Measurements from ENCODE around the gene ME3.

DNA sequence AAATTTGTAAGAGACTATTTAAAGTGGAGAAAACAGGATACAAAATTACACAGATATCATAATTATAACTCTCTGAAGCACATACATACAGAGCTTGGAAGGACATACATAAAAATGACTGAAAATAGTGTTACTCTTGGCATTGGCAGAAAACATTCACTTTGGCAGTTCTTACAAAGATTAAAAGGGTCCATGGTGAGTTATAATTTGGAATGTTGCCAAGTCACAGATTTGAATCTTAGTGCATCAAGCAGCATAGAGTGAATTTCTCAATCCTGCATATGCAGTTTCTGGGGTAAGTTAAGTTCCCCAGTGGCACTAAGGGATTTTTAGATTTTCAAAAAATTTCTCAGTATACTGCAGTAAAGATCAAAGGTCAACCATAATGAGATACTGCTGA lies 181.8 kb downstream of the ME3 start:
- TF ChIP-seq, protein P1, sequence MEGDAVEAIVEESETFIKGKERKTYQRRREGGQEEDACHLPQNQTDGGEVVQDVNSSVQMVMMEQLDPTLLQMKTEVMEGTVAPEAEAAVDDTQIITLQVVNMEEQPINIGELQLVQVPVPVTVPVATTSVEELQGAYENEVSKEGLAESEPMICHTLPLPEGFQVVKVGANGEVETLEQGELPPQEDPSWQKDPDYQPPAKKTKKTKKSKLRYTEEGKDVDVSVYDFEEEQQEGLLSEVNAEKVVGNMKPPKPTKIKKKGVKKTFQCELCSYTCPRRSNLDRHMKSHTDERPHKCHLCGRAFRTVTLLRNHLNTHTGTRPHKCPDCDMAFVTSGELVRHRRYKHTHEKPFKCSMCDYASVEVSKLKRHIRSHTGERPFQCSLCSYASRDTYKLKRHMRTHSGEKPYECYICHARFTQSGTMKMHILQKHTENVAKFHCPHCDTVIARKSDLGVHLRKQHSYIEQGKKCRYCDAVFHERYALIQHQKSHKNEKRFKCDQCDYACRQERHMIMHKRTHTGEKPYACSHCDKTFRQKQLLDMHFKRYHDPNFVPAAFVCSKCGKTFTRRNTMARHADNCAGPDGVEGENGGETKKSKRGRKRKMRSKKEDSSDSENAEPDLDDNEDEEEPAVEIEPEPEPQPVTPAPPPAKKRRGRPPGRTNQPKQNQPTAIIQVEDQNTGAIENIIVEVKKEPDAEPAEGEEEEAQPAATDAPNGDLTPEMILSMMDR (IDR thresholded peaks at IDR 0.05): no peak
- TF ChIP-seq POLR2A (IDR thresholded peaks at IDR 0.05) (no peak), EP300 (IDR thresholded peaks at IDR 0.05) (no peak)

Measured in gastroesophageal sphincter (tissue), 3 donors.